GM13976 (cell line): Measurements from ENCODE around the gene SIPA1.
"Not testable (repeated sequence)": the region's sequence is repeated elsewhere in the genome, so short reads cannot be mapped to it uniquely, and the experiment has no call there.

Experiments
- DNase-seq: peaks from one replicate; pipeline ENCODE4 v3.0.0; 2012; ENCODE audit warnings: low spot score
- in situ Hi-C: fragments of 300-500 bp; cut with MboI; formaldehyde crosslinking; loops from one replicate; pipeline ENCODE4 v1.12.0; 2022; ENCODE audit warnings: low sequenced_read_pairs, mixed read lengths, inconsistent platforms; ENCODE audit not compliant: unreplicated experiment
- TF ChIP-seq, protein P1 (sequence below): IDR thresholded peaks from 2 replicates; pipeline ENCODE4 v1.5.1; 2012; ENCODE audit warnings: borderline replicate concordance, mild to moderate bottlenecking; ENCODE audit not compliant: insufficient read depth; ENCODE audit errors: extremely low read depth, missing control alignments, control extremely low read depth

The SIPA1 gene

DNA sequence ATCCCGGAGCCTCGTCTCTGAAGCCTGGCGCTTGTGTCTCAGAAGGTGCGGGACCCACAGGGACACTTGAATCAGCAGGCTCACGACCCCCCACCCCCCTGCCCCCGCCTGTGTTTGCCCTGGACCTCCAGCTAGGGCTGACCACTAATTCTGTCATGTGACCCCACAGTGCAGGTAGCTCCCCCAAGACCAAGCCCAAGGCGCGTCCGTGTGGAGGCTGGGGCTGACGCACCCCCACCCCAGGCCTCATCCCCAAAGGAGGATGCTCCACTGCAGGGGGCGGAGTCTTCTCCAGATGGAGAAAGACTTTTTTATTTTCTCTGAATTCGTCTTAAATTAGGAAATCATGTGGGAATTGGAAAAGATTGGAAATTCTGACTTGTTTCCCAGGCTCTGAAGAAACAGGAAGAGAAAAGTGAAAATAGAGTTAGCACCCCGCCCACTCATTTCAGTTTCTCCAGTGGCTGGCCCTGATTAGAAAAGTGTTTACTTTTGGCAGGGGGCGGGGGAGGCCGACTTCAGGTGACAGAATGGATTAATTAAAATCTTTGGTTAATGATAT lies 25.8 kb downstream of the SIPA1 start:
- in situ Hi-C loops: no loop called here
- DNase-seq: peak; percentile 60
- TF ChIP-seq, protein P1, sequence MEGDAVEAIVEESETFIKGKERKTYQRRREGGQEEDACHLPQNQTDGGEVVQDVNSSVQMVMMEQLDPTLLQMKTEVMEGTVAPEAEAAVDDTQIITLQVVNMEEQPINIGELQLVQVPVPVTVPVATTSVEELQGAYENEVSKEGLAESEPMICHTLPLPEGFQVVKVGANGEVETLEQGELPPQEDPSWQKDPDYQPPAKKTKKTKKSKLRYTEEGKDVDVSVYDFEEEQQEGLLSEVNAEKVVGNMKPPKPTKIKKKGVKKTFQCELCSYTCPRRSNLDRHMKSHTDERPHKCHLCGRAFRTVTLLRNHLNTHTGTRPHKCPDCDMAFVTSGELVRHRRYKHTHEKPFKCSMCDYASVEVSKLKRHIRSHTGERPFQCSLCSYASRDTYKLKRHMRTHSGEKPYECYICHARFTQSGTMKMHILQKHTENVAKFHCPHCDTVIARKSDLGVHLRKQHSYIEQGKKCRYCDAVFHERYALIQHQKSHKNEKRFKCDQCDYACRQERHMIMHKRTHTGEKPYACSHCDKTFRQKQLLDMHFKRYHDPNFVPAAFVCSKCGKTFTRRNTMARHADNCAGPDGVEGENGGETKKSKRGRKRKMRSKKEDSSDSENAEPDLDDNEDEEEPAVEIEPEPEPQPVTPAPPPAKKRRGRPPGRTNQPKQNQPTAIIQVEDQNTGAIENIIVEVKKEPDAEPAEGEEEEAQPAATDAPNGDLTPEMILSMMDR: no peak

DNA sequence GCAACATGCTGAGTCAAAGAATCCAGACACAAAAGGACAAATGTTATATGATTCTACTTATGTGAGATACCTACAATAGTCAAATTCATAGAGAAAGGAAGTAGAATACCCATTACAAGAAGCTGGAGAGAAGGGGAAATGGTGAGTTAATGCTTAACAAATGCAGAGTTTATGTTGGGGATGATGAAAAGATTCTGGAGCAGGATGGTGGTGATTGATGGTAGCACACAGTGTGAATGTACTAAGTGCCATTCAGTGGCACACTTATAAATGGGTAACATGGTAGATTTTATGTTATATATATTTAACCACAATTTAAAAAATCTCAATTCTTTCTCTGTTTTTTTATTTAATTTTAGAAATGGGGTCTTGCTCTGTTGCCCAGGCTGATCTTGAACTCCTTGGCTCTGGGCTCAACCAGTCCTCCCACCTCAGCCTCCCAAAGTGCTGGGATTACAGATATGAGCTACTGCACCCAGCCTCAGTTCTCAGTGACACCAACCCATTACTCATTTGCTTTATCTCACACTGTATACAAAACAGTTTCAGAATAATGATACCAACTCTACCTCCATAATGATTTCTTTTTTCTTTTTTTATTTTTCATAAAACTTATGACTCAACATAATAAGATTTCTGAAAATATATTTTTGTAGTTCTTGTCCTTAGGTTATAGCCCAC lies 34.4 kb downstream of the SIPA1 start:
- DNase-seq: no peak
- TF ChIP-seq, protein P1: no peak
- in situ Hi-C loops: no loop called here

DNA sequence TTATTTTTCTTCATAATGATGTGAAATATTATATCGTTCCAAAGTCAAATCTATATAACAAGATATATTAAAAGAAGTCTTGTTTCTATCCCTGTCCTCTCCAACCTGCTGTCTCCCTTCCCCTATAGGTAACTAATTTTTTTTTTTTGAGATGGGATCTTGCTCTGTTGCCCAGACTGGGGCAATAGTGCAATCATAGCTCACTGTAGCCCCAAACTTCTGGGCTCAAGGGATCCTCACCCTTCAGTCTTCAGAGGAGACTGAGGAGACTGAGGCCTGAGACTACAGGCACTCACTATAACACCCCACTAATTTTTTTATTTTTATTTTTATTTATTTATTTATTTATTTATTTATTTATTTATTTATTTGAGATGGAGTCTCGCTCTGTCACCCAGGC lies 35.1 kb downstream of the SIPA1 start:
- TF ChIP-seq, protein P1: no peak
- no peak for DNase-seq
- in situ Hi-C loops: no loop called here

DNA sequence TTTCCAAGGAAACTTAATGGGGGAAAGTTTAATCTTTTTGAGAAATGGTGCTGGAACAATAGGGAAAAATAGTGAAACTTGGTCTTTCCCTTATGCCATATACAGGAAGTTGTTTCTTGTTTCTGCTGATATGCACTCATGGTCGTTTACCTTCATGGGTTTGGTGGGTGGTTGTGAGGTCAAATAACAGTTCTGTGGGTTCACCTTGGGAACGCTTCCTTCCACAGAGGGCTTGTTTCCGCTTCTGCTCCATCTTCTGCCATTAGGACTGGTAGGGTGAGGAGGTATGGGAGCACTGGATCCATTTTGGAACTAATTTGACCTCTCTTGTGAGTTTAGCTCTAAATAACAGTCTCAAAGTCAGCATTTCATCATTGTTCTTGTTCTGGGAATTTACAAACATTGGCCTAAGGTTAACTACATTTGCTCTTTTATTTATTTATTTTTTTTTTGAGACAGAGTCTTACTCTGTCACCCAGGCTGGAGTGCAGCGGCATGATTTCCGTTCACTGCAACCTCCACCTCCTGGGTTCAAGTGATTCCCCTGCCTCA lies 42.4 kb downstream of the SIPA1 start:
- in situ Hi-C loops: no loop called here
- no peak for DNase-seq
- TF ChIP-seq, protein P1: no peak

DNA sequence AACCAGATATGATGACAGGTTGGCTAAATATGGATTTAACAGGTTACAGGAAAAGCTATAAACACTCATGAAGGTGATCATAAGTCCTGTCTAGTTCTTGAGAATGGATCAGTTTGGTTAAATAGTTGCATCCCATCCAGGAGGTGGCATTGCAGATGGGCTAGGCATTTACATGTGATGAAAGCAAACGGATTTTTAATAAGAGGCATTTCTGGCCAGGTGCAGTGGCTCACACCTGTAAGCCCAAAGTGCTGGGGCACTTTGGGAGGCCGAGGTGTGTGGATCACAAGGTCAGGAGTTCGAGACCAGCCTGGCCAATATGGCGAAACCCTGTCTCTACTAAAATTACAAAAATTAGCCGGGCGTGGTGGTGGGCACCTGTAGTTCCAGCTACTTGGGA lies 45.6 kb downstream of the SIPA1 start:
- DNase-seq, in situ Hi-C loops: not testable (repeated sequence)

DNA sequence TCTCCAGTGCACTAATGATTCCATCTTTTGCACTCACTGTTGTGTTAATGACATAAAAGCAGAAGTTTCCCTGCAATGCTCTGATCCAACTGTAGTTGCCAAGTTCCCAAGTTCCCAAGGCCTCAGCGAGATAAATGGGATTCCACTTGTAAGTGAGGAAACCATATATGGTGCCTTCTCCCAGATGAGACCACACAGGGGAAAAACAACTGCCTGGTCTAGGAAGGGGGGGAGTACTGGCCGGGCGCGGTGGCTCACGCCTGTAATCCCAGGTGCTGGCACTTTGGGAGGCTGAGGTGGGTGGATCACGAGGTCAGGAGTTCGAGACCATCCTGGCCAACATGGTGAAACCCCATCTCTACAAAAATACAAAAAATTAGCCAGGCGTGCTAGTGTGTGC lies 48.1 kb downstream of the SIPA1 start:
- no peak for DNase-seq
- TF ChIP-seq, protein P1: no peak
- in situ Hi-C loops: no loop called here

DNA sequence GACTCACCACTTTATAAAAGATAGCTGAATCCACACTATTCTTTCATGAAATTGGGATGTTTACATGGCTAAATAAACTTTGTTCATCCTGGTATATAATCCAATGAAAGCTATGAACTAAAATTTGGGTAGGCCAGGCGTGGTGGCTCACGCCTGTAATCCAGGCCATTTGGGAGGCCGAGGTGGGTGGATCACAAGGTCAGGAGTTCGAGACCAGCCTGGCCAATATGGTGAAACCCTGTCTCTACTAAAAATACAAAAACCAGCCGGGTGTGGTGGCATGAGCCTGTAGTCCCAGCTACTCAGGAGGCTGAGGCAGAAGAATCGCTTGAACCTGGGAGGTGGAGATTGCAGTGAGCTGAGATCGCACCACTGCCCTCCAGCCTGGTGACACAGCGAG lies 53.9 kb downstream of the SIPA1 start:
- DNase-seq, in situ Hi-C loops: not testable (repeated sequence)
